GM19463 (cell line): Measurements from ENCODE around the gene NANP.
"Not testable (repeated sequence)": the region's sequence is repeated elsewhere in the genome, so short reads cannot be mapped to it uniquely, and the experiment has no call there.

Experiments used
- ATAC-seq: cut with Tn5 transposase; IDR thresholded peaks from one replicate; pipeline ENCODE4 v1.9.1; 2021; ENCODE audit warnings: mild to moderate bottlenecking, moderate library complexity; ENCODE audit not compliant: unreplicated experiment

NANP gene, protein sequence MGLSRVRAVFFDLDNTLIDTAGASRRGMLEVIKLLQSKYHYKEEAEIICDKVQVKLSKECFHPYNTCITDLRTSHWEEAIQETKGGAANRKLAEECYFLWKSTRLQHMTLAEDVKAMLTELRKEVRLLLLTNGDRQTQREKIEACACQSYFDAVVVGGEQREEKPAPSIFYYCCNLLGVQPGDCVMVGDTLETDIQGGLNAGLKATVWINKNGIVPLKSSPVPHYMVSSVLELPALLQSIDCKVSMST

DNA sequence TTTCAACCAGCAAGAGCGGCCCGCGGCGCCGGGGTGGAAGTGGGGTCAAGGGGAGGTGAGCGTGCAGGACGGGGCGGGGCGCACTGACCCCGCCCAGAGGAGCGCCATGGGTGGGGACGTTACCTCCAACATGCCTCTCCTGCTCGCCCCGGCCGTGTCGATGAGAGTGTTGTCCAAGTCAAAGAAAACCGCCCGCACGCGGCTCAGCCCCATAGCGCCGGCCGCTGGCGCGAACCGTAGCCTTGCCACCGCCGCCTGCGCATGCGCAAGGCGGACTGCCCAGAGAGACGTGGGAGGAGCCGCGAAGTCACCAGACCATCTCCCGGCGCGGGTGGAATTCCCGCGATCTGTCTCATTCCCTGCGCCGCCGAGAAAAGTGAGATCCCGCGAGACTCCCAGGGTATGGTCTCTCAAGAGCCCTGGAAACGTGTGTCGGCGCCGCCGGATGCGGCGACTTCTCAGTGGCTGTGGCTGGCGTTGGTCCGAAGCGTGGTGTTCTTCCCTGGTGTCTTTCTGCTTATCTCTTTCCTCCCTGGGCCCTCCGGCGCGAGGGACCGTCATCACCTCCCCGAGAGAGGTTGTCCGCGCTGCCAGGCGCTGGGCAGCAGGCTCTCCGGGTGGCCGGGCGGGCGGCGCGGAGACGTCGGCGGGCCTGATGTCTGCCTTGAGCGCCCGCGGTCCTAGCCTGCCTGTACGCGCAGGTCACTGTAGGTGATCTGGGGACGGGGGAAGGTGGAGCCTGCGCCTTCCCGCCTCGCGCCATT lies at the start of gene NANP:
NANP (minus strand) TSS at position 279 of the 764 bp plus-strand sequence; CDS start at position 213, 66 bp downstream.
- peak; percentile 76 for ATAC-seq

DNA sequence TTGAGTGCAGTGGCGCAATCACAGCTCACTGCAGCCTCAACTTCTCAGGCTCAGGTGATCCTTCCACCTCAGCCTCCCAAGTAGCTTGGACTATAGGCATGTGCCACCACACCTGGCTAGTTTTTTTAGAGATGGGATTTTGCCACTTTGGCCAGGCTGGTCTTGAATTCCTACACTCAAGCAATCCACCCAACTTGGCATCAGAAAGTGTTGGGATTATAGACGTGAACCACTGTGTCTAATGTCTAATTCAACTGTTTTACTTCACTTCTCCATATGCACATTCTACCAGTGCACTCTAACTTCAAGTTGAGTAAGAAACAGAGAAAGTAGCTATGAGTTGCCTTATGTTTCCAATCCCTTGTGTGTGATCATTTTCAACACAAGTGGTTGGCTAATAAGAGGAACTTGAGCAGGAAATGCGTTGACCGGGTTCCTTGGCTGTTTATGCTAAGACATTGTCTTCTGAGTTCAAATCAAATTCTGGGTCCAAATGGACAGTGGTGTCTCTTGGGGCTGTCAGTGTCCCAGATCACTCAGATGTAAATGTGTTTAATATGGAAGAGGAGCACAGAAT lies 48.9 kb upstream of the NANP start:
- no peak for ATAC-seq

DNA sequence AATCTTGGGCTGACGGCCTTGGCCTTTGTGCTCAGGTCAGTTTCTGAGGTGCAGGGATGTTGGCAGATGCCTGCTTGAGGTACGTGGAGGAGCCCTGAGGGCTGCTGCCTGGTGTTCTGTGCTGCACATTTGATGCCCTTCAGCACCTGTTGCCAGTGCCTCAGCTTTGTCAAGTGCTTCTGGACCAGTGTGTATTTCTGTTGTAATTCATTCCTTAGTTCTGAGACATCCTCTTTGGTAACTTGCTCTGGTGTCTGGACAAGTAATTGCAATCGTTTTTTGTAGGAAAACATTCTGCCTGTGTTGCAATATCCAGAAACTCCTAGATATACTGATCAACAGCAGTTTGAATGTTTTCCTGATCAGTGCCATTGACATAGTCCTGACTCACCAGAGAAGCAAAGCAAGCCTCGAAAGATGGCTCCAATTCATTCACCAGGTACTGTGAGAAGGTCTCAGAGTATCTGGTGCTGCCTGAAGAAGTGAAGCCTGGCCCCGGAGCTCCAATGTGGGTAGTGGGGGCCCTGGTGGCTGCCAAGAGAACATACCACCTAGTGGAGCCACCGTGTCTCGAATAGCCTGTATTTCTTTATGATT lies 46.1 kb upstream of the NANP start:
- no peak for ATAC-seq

DNA sequence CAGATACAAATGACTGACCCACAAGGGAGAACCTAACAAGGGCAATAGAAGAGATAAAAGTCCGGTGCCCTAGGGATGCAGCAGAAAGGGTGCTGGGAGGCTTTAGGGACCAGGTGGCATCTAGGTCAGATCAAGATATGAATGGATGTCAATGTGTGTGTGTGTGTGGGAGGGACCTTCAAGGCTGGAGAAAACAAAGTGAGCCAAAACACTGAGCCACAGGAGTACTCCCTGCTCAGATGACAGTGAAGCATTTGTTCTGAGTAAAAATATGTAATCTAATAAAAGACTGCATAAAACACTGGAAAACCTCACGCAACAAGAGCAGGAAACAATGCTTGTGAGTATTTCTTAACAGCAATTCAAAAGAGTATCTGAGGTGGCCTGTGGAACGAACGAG lies 44.6 kb upstream of the NANP start:
- no peak for ATAC-seq

DNA sequence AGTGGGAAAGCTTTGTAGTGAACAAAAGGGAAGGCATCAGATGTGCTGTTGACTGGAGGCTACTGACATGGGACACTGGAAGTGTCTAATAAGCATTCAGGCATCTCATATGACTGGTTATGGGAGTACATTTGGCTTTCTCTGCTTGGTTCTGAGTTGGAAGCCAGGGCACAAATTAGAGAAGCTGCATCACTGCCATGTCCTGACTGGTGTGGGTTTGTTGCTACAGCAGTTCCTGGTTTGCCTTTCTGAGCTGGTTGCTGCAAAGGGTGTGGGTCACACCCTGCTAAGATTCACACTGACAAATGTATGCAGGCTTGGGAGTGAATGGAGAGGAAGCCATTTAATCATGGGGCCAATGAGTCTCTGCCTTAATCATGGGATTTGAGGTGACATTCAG lies 36.2 kb upstream of the NANP start:
- ATAC-seq: no peak

DNA sequence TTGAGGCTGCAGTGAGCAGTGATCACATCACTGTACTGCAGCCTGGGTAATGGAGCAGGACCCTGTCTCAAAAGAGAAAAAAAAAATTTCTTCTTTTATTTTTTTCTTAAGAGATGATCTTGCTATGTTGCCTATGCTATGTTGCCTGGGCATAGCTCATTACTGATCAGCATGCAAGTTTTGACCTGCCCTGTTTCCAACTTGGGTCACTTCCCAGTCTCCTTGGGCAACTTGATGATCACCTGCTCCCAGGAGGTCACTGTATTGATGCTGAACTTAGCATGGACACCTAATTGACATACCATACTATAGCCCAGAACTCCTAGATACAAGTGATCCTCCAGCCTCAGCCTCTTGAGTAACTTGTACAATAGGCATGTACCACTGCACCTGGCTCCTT lies 30.7 kb upstream of the NANP start:
- no peak for ATAC-seq

DNA sequence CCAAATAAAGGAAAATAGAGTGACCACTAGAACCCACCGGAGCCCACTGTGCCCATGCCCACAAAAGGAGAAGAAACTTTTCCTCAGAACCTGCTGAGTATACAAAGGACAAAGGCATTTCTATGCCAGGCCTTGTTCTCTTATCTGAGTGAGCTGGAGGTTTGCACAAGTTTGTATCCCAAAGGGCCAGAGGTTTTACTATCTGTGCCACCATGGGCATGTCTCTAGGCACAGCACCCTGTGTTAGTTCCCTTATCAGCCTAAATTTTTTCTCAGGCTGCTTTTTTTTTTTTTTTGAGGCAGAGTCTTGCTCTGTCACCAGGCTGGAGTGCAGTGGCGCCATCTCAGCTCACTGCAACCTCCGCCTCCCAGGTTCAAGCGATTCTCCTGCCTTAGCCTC lies 29.1 kb upstream of the NANP start:
- ATAC-seq: not testable (repeated sequence)

DNA sequence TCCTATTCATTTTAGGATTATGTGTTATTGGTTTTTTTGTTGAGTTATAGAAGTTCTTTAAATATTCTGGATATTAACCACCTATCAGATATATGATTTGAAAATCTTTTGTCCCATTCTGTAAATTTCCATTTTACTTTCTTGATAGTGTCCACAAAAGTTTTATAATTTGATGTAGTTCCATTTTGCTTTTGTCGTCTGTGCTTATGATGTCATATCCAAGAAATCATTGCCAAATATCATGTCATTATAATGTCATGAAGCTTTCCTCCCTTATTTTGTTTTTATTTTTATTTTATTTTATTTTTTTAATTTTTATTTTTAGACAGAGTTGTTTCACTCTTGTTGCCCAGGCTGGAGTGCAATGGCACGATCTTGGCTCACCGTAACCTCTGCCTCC lies 21.0 kb upstream of the NANP start:
- ATAC-seq: no peak

DNA sequence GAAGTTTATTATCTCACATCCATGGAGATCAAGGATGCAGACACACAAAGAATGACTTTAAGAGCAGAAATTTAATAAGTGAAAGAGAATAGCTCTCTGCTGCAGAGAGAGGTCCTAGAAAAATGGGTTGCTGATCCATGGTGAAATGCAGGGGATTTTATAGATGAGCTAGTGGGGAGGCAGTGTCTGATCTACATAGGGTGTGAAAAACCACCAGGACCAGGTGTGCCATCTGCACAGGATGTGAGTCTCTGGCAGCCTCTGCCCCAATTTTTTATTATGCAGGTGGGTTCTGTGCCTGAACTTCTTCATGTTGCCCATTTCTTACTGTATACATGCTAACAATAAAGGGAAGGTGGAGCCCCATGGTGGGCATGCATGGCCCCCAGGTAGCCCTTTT lies 19.9 kb upstream of the NANP start:
- ATAC-seq: no peak

DNA sequence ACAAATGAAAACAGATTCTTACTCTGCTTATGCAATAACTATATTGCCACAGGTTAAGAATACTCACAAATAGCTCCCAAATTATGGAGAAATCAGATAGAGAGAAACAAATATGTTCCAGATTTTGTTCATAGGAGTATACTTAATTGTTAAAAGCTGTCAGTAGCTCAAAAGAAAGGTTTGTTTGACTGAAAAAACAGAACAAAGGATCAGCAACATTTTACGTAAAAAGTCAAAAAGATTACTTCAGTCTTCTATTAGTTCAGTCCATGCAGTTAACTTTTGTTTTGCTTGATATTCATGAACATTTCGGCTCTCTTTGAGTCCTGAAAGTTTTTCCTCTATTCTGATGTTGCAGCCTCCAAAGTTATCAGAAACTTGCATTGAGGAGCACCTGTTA lies 13.4 kb upstream of the NANP start:
- no peak for ATAC-seq

DNA sequence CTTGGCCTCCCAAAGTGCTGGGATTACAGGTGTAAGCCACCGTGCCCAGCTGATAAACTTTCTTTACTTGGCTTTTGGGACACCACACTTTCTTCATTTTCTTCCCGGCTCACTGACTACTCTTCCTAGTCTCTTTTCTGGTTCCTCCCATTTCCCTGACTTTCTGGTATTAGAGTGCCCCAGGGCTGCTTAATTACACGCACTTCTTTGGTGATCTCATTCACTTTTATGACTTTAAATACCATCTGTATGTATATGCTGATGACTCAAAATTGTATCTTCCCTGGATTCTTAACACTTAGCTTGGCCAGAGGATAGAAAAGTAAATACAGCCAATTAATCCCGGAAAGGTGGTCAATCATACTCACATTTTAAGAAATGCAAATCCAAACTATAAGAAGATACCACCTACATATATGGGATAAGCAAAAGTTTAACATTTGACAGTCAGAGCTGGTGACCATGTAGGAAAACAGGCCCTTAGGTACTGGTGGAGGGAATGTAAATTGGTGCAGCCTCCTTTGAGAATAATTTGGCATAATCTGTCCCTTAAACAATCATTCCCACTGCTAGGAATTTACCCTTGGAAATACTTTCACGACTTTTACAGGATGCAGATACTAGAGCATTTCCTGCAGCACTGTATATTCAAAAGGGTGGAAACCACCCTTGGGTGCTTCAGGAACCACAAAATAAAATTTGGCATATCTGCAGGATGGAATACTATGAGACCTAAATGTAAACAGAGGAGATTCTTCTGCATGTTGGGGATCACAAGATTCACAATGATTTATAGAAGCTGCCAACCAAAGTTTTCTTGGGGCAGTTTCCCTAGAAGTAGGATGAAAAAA lies 9.4 kb upstream of the NANP start:
- no peak for ATAC-seq

DNA sequence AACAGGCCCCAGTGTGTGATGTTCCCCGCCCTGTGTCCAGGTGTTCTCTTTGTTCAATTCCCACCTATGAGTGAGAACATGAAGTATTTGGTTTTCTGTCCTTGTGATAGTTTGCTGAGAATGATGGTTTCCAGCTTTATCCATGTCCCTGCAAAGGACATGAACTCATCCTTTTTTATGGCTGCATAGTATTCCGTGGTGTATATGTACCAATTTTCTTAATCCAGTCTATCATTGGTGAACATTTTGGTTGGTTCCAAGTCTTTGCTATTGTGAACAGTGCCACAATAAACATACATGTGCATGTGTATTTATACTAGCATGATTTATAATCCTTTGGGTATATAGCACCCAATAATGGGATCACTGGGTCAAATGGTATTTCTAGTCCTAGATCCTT lies 6.8 kb upstream of the NANP start:
- ATAC-seq: not testable (repeated sequence)

DNA sequence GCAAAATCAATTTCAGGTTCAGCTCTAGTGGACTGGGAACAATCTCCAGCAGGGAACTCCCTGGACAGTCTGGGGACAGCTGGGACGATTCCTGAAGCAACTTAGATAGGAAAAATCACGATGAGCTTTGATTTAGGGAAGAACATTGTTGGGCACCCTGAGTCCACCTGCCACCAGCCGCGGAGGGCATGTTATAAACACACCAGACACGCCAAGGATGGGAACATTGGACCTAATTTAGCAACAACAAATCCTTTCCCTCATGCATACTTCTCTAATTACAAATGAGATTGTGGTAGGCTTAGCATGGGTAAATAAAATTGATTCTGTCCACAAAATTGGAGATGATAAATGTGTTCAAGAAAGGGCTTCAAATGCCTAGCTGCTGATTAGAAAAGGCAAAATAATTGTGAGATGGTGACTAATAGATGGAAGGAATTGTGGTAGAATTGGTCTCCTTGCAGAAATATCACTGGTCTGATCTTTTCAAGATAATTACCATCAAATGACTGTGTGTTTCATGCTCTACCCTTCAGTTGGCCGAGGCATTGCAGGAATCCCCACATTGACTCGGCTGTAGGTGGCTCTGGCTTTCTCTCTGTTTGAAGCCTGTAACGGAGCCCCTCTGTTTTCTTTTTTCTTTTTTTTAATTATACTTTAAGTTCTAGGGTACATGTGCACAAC lies 6.1 kb upstream of the NANP start:
- ATAC-seq: no peak

DNA sequence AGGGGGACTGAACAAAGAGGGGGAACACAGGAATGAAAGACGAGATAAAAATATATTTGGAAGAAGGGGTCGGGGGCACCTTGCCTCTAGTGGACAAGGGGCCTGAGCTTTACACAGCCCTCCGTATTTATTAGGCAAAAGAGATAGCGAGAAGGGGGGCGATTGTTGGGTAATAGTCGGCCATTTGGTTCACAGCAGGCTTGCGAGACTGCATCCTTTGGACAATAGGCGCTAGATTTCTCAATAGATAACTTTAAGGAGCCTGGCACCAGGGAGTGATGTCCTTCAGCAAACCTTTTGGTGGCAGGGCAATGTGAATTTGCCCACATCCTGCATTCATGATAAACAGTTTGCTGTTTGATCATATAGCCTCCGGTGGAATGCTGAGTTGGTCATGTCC lies 3.0 kb upstream of the NANP start:
- no peak for ATAC-seq

DNA sequence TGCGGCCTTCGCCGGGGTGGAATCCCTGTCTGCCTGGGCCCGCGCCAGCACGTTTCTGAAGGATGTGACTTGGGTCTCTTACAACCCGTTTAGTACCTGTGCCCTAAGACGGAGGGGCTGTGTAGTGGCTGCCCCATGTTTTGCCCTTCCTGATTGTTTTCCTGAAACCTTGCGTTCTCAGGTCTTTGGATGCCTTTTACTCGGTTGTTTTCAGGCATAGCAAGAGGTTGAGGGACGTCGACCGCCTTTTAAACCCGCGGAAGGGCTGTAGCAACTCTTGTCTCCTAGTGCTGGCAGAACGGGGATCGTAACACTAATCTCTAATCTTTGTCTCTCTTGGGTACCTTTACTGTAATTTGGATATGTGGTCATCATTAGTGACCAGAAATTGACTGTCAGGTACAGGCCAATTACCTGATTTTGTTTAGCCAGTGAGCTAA lies 706 bp upstream of the NANP start:
- no peak for ATAC-seq

DNA sequence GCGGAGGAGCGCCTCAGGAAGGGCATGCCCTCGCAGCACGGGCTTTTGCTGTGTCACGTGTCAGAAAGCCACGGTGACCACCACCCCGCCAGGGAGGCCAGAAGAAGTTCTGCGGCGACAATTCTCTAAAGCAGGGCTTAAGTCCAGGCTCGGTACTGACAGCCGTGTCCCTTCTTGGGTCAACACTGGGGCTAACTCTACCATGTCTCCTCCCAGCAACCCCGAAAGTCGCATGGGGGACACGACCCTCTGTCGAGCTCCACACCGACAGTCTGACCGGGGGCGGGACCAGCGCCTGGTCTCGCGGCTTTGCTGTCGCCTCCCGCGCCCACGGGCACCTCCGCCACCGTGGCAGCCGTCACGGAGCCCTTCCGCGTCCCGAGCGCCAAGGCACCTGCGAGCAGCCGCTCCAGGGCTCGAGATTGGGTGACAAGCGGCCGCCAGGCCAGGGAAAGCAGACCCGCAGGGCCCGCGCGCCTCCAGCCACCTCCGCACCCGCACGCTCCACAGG lies 534 bp downstream of the NANP start:
- ATAC-seq: peak; percentile 18

DNA sequence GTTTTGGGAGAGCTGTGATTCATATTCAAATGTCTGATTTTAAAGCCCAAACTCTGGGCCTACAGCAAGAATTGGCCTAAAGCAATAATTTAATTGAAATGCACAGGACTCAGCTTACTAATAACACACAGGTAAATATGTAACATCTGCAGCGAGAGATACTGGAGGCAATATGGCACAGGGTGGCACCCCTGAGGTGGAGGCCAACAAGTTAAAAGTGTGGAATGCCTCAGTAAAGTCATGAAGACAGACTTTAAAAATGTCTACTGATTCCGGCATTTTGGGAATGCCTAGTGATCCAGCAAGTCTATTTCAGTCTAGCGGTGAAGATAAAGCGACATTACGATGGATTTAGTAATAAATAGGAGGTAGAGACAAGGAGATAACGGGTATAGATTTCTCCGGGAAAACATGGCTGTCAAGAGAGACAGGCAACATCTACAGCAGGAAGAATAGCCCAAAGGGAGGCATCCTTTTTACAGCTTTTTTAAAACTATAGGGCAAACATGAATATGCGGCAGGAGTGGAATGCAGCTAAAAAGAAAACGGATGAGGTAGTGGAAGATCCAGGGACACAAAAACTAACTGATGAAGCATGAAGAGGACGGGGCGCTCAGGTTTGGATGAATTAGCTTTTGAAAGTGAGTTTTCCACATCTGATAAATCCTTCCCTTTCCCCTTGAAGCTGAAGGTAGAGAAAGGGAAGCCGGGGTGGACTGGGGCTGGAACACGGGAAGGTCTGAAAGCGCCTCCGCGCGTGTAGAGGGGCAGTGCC lies 1.2 kb downstream of the NANP start:
- no peak for ATAC-seq

DNA sequence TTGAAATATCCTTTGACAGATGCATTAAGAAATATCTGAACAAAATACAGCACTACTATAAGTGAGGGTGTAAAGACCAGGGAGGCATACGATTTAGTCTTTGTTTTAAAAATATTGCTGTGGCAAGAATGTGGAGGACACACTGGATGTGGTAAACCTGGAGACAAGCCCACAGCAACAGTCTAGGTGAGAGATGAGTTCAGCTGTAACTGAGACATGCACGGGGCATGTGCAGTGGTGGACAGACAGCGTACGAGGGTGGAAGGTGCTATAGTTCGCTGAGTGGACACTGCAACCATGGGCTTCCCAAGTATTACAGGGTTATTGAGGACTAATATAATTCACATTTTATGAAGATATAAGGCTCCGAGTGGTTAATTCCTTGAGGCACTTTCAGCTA lies 1.8 kb downstream of the NANP start:
- no peak for ATAC-seq

DNA sequence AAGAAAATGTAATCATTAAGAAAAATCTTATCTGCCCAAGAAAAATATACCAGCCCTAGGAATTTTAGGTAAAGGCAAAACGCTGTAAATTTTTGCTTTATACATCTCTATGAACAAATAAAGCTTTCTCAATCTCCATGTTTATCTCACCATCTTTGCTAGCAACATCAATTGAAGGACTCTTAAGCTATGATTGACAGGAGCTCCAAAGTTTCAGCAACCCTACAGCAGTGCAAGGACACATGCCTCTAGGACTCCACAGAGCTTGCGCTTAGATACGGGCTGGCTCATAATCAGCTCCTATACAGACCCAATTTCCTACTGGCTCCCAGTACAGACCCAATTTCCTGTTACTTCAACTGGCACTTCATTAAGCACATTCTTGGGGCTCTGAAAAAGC lies 4.3 kb downstream of the NANP start:
- no peak for ATAC-seq
